MM.1S (cell line): ENCODE data around the gene NLRP3.

ENCODE experiments used
- DNase-seq: peaks from one replicate; pipeline ENCODE4 v3.0.0-alpha.2; 2015
- H2AFZ ChIP-seq: fragments of 300-600 bp; sonication (generic); 2 replicates; pipeline ENCODE4 v1.6.0; 2016; ENCODE audit warnings: antibody characterized with exemption, low read length
- H3F3A ChIP-seq: fragments of 300-600 bp; sonication (generic); 2 replicates; pipeline ENCODE4 v1.6.1; 2016; ENCODE audit warnings: mild to moderate bottlenecking, antibody characterized with exemption, low read length, moderate library complexity, mixed read lengths; ENCODE audit not compliant: insufficient read depth
- H3K27ac ChIP-seq: fragments of 300-600 bp; sonication (generic); 2 replicates; pipeline ENCODE4 v1.5.1; 2016; ENCODE audit warnings: mild to moderate bottlenecking, low read length
- H3K27me3 ChIP-seq: fragments of 300-600 bp; sonication (generic); replicated peaks from 2 replicates; pipeline ENCODE4 v1.6.0; 2016; ENCODE audit warnings: low read length; ENCODE audit not compliant: insufficient read depth
- H3K36me3 ChIP-seq: fragments of 300-600 bp; sonication (generic); replicated peaks from 2 replicates; pipeline ENCODE4 v1.6.1; 2016; ENCODE audit warnings: mild to moderate bottlenecking, low read length, mixed read lengths; ENCODE audit not compliant: insufficient read depth
- H3K4me1 ChIP-seq: fragments of 300-600 bp; sonication (generic); 2 replicates; pipeline ENCODE4 v1.6.1; 2016; ENCODE audit warnings: low read length, mixed read lengths
- H3K4me2 ChIP-seq: fragments of 300-600 bp; sonication (generic); 2 replicates; pipeline ENCODE4 v1.6.0; 2016; ENCODE audit warnings: low read depth, low read length
- H3K4me3 ChIP-seq: fragments of 300-600 bp; sonication (generic); 2 replicates; pipeline ENCODE4 v1.5.1; 2016; ENCODE audit warnings: low read length, mixed read lengths
- H3K79me2 ChIP-seq: fragments of 300-600 bp; sonication (generic); 2 replicates; pipeline ENCODE4 v1.6.1; 2016; ENCODE audit warnings: mixed run types, low read length, mixed read lengths
- H3K9ac ChIP-seq: fragments of 300-600 bp; sonication (generic); 2 replicates; pipeline ENCODE4 v1.6.1; 2016; ENCODE audit warnings: low read length, mixed read lengths
- H3K9me2 ChIP-seq: fragments of 300-600 bp; sonication (generic); replicated peaks from 2 replicates; pipeline ENCODE4 v1.6.1; 2016; ENCODE audit warnings: mild to moderate bottlenecking, low read length, mixed read lengths; ENCODE audit not compliant: insufficient read depth
- H3K9me3 ChIP-seq: fragments of 300-600 bp; sonication (generic); replicated peaks from 2 replicates; pipeline ENCODE4 v1.6.1; 2016; ENCODE audit warnings: mild to moderate bottlenecking, low read length, mixed read lengths; ENCODE audit not compliant: insufficient read depth
- H4K20me1 ChIP-seq: fragments of 300-600 bp; sonication (generic); 2 replicates; pipeline ENCODE4 v1.6.1; 2016; ENCODE audit warnings: mild to moderate bottlenecking, low read length, moderate library complexity, mixed read lengths; ENCODE audit not compliant: insufficient read depth
- EZH2 ChIP-seq: fragments of 300-600 bp; sonication (generic); optimal IDR thresholded peaks from 2 replicates; pipeline ENCODE3; 2017; ENCODE audit warnings: low read depth, mild to moderate bottlenecking, antibody characterized with exemption, low read length, mixed read lengths
- EZH2phosphoT487 ChIP-seq: fragments of 300-600 bp; sonication (generic); IDR thresholded peaks from 2 replicates; pipeline ENCODE4 v1.6.1; 2018; ENCODE audit warnings: antibody characterized with exemption, low read length
- TF ChIP-seq, protein P1 (sequence below): fragments of 300-600 bp; sonication (generic); IDR thresholded peaks from 2 replicates; pipeline ENCODE4 v1.5.1; 2016; ENCODE audit warnings: antibody characterized with exemption, low read length, mixed read lengths

Gene NLRP3

DNA sequence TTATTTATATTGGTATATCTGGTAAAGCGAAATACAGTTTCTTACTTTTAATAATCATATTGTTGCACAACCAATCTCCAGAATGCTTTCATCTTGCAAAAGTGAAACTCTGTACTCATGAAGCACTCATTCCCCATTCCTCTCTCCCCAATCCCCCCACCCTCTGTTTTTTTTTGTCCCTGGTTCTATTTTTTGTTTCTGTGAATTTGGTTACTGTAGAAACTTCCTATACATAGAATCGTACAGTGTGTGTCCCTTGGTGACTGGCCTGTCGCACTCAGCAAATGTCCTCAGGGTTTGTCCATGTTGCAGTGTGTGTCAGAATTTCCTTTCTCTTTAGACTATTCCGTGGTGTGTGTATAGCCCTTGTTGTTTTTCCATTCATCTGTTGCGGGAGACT, 7.9 kb upstream of the NLRP3 start:
- no peak overlapping the region for H3K9ac ChIP-seq

DNA sequence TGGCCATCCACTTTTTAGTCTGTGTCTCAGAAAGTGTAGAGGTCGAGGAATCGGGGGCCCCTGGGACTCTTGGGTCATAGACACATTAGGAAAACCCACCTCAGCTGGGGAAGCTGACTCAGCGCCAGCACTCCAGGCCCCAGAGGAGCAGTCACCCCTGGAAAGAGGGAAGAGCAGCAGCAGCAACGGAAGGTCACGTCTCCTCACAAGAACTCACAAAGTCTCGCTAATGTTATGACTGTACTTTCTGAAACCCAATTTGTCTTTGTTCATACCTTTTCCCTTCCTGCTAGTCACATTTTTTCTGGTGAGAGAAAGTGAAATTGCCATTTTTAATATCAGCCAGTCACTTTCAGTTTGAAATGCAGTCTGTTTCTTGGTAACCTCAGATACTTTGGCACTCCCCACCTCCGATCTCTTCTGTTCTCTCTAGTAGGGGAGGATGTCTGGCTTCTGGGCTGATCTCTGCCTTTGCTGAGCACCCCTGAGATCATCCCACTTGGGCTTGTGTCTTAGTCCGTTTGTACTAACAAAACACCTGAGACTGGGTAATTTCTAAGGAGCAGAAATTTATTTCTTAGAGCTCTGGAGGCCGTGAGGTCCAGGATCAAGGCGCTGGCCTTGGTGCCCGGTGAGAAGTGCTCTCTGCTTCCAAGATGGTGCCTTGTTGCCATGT, 6.0 kb upstream of the NLRP3 start:
- Histone ChIP-seq H3K9ac (no peak overlapping the region), H2AFZ (0 out of 2 replicates have a peak overlapping the region, but pooled peaks have one; percentile 6), H3K36me3 (no peaks in the 10 kb centered on the region), H3K4me3 (peak overlapping the region; percentile 30), H3K9me3 (no peaks in the 10 kb centered on the region), H3K27ac (no peak overlapping the region), H3K9me2 (no peaks in the 10 kb centered on the region), H3K27me3 (peaks cover 68% of the 10 kb centered on the region), H3K79me2 (no peaks in the 10 kb centered on the region), H3K4me2 (peak overlapping the region; percentile 66), H3F3A (peaks cover 14% of the 10 kb centered on the region), H3K4me1 (peaks cover 11% of the 10 kb centered on the region; the same call in 1 of the 2 replicates), H4K20me1 (no peaks in the 10 kb centered on the region)
- DNase-seq: peak; percentile 83
- TF ChIP-seq, protein P1, sequence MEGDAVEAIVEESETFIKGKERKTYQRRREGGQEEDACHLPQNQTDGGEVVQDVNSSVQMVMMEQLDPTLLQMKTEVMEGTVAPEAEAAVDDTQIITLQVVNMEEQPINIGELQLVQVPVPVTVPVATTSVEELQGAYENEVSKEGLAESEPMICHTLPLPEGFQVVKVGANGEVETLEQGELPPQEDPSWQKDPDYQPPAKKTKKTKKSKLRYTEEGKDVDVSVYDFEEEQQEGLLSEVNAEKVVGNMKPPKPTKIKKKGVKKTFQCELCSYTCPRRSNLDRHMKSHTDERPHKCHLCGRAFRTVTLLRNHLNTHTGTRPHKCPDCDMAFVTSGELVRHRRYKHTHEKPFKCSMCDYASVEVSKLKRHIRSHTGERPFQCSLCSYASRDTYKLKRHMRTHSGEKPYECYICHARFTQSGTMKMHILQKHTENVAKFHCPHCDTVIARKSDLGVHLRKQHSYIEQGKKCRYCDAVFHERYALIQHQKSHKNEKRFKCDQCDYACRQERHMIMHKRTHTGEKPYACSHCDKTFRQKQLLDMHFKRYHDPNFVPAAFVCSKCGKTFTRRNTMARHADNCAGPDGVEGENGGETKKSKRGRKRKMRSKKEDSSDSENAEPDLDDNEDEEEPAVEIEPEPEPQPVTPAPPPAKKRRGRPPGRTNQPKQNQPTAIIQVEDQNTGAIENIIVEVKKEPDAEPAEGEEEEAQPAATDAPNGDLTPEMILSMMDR: no peak
- peak; percentile 84; the same call in 1 of the 2 replicates for TF ChIP-seq EZH2phosphoT487
- no peak for TF ChIP-seq EZH2

More for the DNA sequence above, 7.9 kb upstream of the NLRP3 start:
- Histone ChIP-seq H3K36me3 (no peaks in the 10 kb centered on the region), H3K4me1 (peaks cover 11% of the 10 kb centered on the region; the same call in 1 of the 2 replicates), H3K27me3 (peaks cover 69% of the 10 kb centered on the region), H3K9me3 (no peaks in the 10 kb centered on the region), H3K9me2 (no peaks in the 10 kb centered on the region), H4K20me1 (no peaks in the 10 kb centered on the region), H3K4me3 (no peak overlapping the region), H3K4me2 (0 out of 2 replicates have a peak overlapping the region, but pooled peaks have one; percentile 8), H3F3A (peaks cover 14% of the 10 kb centered on the region), H3K27ac (no peak overlapping the region), H3K79me2 (no peaks in the 10 kb centered on the region), H2AFZ (no peak overlapping the region)
- DNase-seq: no peak
- TF ChIP-seq EZH2 (no peak), EZH2phosphoT487 (no peak)
- TF ChIP-seq, protein P1: no peak

DNA sequence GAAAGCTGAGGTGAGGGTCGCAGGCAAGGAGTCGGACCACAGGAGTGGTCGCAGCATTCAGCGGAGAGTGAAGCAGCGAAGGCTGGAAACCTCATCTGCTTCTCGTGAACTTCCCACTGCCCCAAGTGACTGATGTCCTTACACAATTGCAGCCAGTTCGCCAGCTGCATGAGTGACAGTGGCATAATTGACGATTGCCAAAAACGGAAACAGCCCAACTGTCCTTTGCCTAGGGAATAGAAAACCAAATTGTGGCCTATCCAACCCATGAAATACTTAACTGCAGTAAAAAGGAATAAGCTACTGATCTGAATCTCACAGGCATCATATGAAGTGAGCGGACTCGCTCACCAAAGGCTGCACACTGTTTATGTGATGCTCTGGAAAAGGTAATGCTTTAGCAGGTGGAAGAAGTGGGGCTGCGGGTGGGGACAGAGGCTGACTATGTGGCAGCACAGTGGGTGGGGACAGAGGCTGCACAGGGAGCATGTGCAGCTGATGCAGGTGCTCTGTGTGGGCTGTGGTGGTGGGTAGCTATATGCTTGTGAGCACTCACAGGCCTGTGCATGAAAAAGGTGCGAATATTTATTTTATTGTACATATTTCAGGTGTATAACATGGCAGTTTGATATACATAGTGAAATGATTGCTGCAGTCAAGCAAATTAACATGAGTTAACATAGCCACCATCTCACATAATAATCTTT, 4.2 kb upstream of the NLRP3 start:
- Histone ChIP-seq H3K9ac (no peak overlapping the region), H3K27ac (no peak overlapping the region), H3K4me2 (no peak overlapping the region), H3K36me3 (no peaks in the 10 kb centered on the region), H3K27me3 (peaks cover 62% of the 10 kb centered on the region), H3K9me2 (no peaks in the 10 kb centered on the region), H3K4me1 (peaks cover 11% of the 10 kb centered on the region; the same call in 1 of the 2 replicates), H3K79me2 (no peaks in the 10 kb centered on the region), H3K9me3 (no peaks in the 10 kb centered on the region), H2AFZ (no peak overlapping the region), H4K20me1 (no peaks in the 10 kb centered on the region), H3K4me3 (no peak overlapping the region), H3F3A (peaks cover 14% of the 10 kb centered on the region)
- no peak for DNase-seq
- TF ChIP-seq EZH2phosphoT487: no peak
- TF ChIP-seq, protein P1: no peak
- TF ChIP-seq EZH2: no peak
